ENCODE results near the gene MID1.
A peak's percentile ranks its signal among the peaks of the same experiment; 100 is the strongest.

MID1 gene

DNA sequence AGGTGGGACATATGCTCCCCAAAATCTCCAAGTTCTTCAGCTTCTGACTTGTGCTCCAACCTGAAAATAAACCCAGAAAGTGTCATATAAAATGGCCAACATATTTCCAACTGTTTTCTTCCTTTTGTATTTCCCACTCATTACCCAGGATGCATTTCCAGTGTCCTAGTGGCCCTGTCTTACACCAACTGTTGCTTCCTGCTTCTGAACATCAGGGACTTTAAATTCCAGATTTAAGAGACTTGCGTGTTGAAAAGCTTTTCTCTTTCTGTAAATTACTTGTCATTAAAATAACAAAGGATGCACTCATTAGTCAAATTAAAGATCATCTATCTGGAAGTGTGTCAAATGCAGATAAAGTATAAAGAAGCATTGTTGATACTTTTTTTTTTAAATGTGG, 19.9 kb downstream of the MID1 start:
- no peaks in the 10 kb centered on the region for H3F3A ChIP-seq (ENCODE audit: low read depth)
- no peak overlapping the region for H3K4me3 ChIP-seq (ENCODE audit: low read length, poor library complexity, severe bottlenecking)
- H3K4me1 ChIP-seq (ENCODE audit: insufficient read depth, low read length, poor library complexity, severe bottlenecking), result no peaks in the 10 kb centered on the region
- H3K9ac ChIP-seq (ENCODE audit: low read depth, low read length, poor library complexity, severe bottlenecking), result no peak overlapping the region
- TF ChIP-seq, protein P1, sequence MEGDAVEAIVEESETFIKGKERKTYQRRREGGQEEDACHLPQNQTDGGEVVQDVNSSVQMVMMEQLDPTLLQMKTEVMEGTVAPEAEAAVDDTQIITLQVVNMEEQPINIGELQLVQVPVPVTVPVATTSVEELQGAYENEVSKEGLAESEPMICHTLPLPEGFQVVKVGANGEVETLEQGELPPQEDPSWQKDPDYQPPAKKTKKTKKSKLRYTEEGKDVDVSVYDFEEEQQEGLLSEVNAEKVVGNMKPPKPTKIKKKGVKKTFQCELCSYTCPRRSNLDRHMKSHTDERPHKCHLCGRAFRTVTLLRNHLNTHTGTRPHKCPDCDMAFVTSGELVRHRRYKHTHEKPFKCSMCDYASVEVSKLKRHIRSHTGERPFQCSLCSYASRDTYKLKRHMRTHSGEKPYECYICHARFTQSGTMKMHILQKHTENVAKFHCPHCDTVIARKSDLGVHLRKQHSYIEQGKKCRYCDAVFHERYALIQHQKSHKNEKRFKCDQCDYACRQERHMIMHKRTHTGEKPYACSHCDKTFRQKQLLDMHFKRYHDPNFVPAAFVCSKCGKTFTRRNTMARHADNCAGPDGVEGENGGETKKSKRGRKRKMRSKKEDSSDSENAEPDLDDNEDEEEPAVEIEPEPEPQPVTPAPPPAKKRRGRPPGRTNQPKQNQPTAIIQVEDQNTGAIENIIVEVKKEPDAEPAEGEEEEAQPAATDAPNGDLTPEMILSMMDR (conservative IDR thresholded peaks at IDR 0.05; ENCODE audit: low read length), result no peak
- no peak for TF ChIP-seq EZH2phosphoT487 (IDR thresholded peaks at IDR 0.05; ENCODE audit: borderline replicate concordance)
- no peaks in the 10 kb centered on the region for H3K27me3 ChIP-seq (ENCODE audit: insufficient read depth, low read length, poor library complexity, severe bottlenecking)
- H3K36me3 ChIP-seq (ENCODE audit: insufficient read depth, low read length), result no peaks in the 10 kb centered on the region
- H3K9me3 ChIP-seq (ENCODE audit: insufficient read depth, low read depth, low read length), result no peaks in the 10 kb centered on the region
- no peaks in the 10 kb centered on the region for H3K79me2 ChIP-seq (ENCODE audit: insufficient read depth, low read length)
- H2AFZ ChIP-seq (ENCODE audit: low read length), result no peak overlapping the region
- H4K20me1 ChIP-seq (ENCODE audit: insufficient read depth, low read length, poor library complexity, severe bottlenecking), result no peaks in the 10 kb centered on the region
- H3K4me2 ChIP-seq (ENCODE audit: low read depth, low read length, poor library complexity, severe bottlenecking), result no peak overlapping the region
- H3K9me2 ChIP-seq (replicated peaks; ENCODE audit: low read depth, low read length), result no peaks in the 10 kb centered on the region

DNA sequence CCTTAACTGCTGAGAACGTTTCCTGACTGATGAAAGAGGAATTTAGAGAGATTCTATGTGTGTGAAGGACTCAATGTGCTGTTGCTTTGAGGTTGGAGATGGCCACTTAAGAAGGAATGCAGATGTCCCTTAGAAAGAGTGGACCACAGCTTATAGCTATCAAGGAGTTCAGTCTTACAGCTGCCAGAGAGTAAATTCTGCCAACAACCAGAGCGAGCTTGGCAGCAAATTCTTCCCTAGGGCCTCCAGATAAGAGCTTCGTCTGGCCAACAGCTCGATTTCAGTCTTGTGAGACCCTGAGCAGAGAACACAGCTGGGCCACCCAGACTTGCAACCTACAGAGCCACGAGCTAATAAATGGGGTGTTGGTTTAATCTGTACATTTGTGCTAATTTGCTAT, 21.8 kb downstream of the MID1 start:
- no peak for TF ChIP-seq EZH2phosphoT487 (IDR thresholded peaks at IDR 0.05; ENCODE audit: borderline replicate concordance)
- TF ChIP-seq, protein P1 (conservative IDR thresholded peaks at IDR 0.05; ENCODE audit: low read length), result no peak
- H3K79me2 ChIP-seq (ENCODE audit: insufficient read depth, low read length), result no peaks in the 10 kb centered on the region

GRCh38 chrX:10597871-10598270, 22.5 kb downstream of the MID1 start:
- no peak overlapping the region for H3K9ac ChIP-seq (ENCODE audit: low read depth, low read length, poor library complexity, severe bottlenecking)
- no peaks in the 10 kb centered on the region for H4K20me1 ChIP-seq (ENCODE audit: insufficient read depth, low read length, poor library complexity, severe bottlenecking)
- H3K79me2 ChIP-seq (ENCODE audit: insufficient read depth, low read length), result no peaks in the 10 kb centered on the region
- H3K9me2 ChIP-seq (replicated peaks; ENCODE audit: low read depth, low read length), result no peaks in the 10 kb centered on the region
- no peaks in the 10 kb centered on the region for H3K4me1 ChIP-seq (ENCODE audit: insufficient read depth, low read length, poor library complexity, severe bottlenecking)
- H3K4me3 ChIP-seq (ENCODE audit: low read length, poor library complexity, severe bottlenecking), result no peak overlapping the region
- H2AFZ ChIP-seq (ENCODE audit: low read length), result no peak overlapping the region
- H3K4me2 ChIP-seq (ENCODE audit: low read depth, low read length, poor library complexity, severe bottlenecking), result no peak overlapping the region
- no peaks in the 10 kb centered on the region for H3K9me3 ChIP-seq (ENCODE audit: insufficient read depth, low read depth, low read length)
- H3K27me3 ChIP-seq (ENCODE audit: insufficient read depth, low read length, poor library complexity, severe bottlenecking), result no peaks in the 10 kb centered on the region
- TF ChIP-seq EZH2phosphoT487 (IDR thresholded peaks at IDR 0.05; ENCODE audit: borderline replicate concordance), result no peak
- TF ChIP-seq, protein P1 (conservative IDR thresholded peaks at IDR 0.05; ENCODE audit: low read length), result peak; percentile 54
- H3F3A ChIP-seq (ENCODE audit: low read depth), result no peaks in the 10 kb centered on the region
- no peaks in the 10 kb centered on the region for H3K36me3 ChIP-seq (ENCODE audit: insufficient read depth, low read length)

More for the DNA sequence above, 21.8 kb downstream of the MID1 start:
- H3K4me3 ChIP-seq (ENCODE audit: low read length, poor library complexity, severe bottlenecking), result no peak overlapping the region
- no peaks in the 10 kb centered on the region for H4K20me1 ChIP-seq (ENCODE audit: insufficient read depth, low read length, poor library complexity, severe bottlenecking)
- no peak overlapping the region for H3K9ac ChIP-seq (ENCODE audit: low read depth, low read length, poor library complexity, severe bottlenecking)
- H3K9me3 ChIP-seq (ENCODE audit: insufficient read depth, low read depth, low read length), result no peaks in the 10 kb centered on the region
- H3K9me2 ChIP-seq (replicated peaks; ENCODE audit: low read depth, low read length), result no peaks in the 10 kb centered on the region
- H3K4me1 ChIP-seq (ENCODE audit: insufficient read depth, low read length, poor library complexity, severe bottlenecking), result no peaks in the 10 kb centered on the region
- H2AFZ ChIP-seq (ENCODE audit: low read length), result no peak overlapping the region
- H3K36me3 ChIP-seq (ENCODE audit: insufficient read depth, low read length), result no peaks in the 10 kb centered on the region
- H3K27me3 ChIP-seq (ENCODE audit: insufficient read depth, low read length, poor library complexity, severe bottlenecking), result no peaks in the 10 kb centered on the region
- no peak overlapping the region for H3K4me2 ChIP-seq (ENCODE audit: low read depth, low read length, poor library complexity, severe bottlenecking)
- H3F3A ChIP-seq (ENCODE audit: low read depth), result no peaks in the 10 kb centered on the region
